CD4-positive, CD25-positive, alpha-beta regulatory T cell (primary cell): ENCODE results near the gene NOL6. TPM values are rescaled to one million over a fixed set of nuclear protein-coding genes. Genes with fewer than 3 reads are reported as not detected.
A peak's percentile ranks its signal among the peaks of the same experiment; 100 is the strongest.

Source experiments
- ATAC-seq, 2 donors: fragments of 150-1000 bp; cut with Tn5 transposase; one replicate each; pipeline ENCODE4 v1.10.0; 2021; ENCODE audit warnings: low read depth in 2 of 2, moderate number of reproducible peaks in 2 of 2, moderate library complexity in 1 of 2
- DNase-seq, 3 donors: peaks; one replicate each; pipeline versions ENCODE4 v3.0.0 to v3.0.0-alpha.2; 2012 to 2022; ENCODE audit warnings: mixed read lengths in 1 of 3
- H3K27ac ChIP-seq: one replicate; pipeline ENCODE4 v1.7.0; 2013; ENCODE audit warnings: mild to moderate bottlenecking, low read length; ENCODE audit not compliant: insufficient read depth, poor library complexity, severe bottlenecking
- H3K27me3 ChIP-seq: one replicate; pipeline ENCODE4 v1.7.0; 2013; ENCODE audit warnings: low read length; ENCODE audit not compliant: control insufficient read depth, insufficient read depth
- H3K36me3 ChIP-seq: one replicate; pipeline ENCODE4 v1.7.0; 2013; ENCODE audit warnings: mild to moderate bottlenecking, low read length, moderate library complexity; ENCODE audit not compliant: control insufficient read depth, insufficient read depth
- H3K4me1 ChIP-seq: 2 replicates; pipeline ENCODE4 v1.7.0; 2013; ENCODE audit warnings: mild to moderate bottlenecking, low read length; ENCODE audit not compliant: insufficient read depth, control insufficient read depth, poor library complexity, severe bottlenecking
- H3K4me3 ChIP-seq: one replicate; pipeline ENCODE4 v1.7.0; 2013; ENCODE audit warnings: low read depth, mild to moderate bottlenecking, low read length, moderate library complexity
- H3K9me3 ChIP-seq, 2 experiments: 1 replicate in 1 of 2; 2 replicates in 1 of 2; pipeline ENCODE4 v1.7.0; 2013; ENCODE audit warnings: low read length in 2 of 2, mild to moderate bottlenecking in 1 of 2, moderate library complexity in 1 of 2; ENCODE audit not compliant: control insufficient read depth in 2 of 2
- H3K27ac Mint-ChIP-seq, 3 donors: one replicate each; pipeline ENCODE4 v1.8.0; 2020 to 2022; ENCODE audit warnings: mild to moderate bottlenecking in 3 of 3, mixed read lengths in 3 of 3, moderate library complexity in 2 of 3
- H3K27me3 Mint-ChIP-seq: one replicate; pipeline ENCODE4 v1.8.0; 2022; ENCODE audit warnings: mild to moderate bottlenecking, mixed read lengths
- H3K36me3 Mint-ChIP-seq: one replicate; pipeline ENCODE4 v1.8.0; 2020; ENCODE audit warnings: mixed read lengths
- H3K4me1 Mint-ChIP-seq, 4 donors: one replicate each; pipeline ENCODE4 v1.8.0; 2020 to 2022; ENCODE audit warnings: mixed read lengths in 4 of 4, mild to moderate bottlenecking in 1 of 4
- H3K4me3 Mint-ChIP-seq, 4 donors: one replicate each; pipeline ENCODE4 v1.8.0; 2020 to 2022; ENCODE audit warnings: mild to moderate bottlenecking in 4 of 4, mixed read lengths in 4 of 4, moderate library complexity in 3 of 4
- H3K9me3 Mint-ChIP-seq, 7 donors: one replicate each; pipeline ENCODE4 v1.8.0; 2020 to 2022; ENCODE audit warnings: mixed read lengths in 7 of 7, mild to moderate bottlenecking in 3 of 7, moderate library complexity in 2 of 7
- polyA plus RNA-seq, 4 donors: library from polyadenylated mRNA; unstranded; fragments of 300-500 nt; fragmentation: Illumina TruSeq; gene quantifications; one replicate each; pipeline ENCODE4 v1.2.3, GENCODE V29; 2021
- total RNA-seq: library from RNA; stranded (reverse); gene quantifications from one replicate; pipeline ENCODE4 v1.2.3, GENCODE V29; 2022

Gene NOL6
- total and polyA plus RNA-seq, 5 donors from 2014 or later: 13.4 to 29.4 (median 14.4) TPM

DNA sequence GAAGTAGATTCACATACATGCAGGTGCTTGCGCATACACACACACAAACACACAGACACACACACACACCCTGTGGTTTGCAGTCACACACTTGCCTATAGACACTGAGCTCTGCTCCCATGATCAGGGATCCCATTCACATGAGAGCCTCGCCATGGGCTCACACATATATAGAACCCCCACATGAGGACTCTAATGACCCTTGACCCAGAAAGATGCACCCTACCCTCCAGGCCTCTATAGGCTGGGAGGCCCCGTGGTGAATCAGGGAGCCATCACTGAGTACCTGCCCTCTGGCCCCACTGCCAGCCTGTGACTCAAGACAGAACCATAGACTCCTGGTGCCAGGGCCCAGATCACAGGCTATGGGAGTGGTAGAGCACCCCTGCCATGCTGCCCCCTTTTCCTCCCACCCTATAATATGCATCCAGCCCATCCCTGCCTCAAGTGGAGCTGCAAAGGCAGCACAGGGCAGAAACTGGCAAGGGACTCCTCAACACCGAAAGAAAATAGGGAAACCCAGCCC lies 23.0 kb downstream of the NOL6 start:
- no peaks in the 10 kb centered on the region for H3K36me3 ChIP-seq
- no peaks in the 10 kb centered on the region for H3K27me3 ChIP-seq
- no peak for ATAC-seq
- peaks cover 62% of the 10 kb centered on the region for H3K4me1 ChIP-seq
- H3K27ac ChIP-seq: no peak overlapping the region
- Mint-ChIP-seq H3K27ac (peak overlapping the region; percentile 55 to 91 (median 69)), H3K4me1 (peaks cover 0 to 76% (median 42%) of the 10 kb centered on the region in 4 donors), H3K4me3 (peak overlapping the region in 2 of 4 donors; percentile 75 to 86), H3K36me3 (no peaks in the 10 kb centered on the region), H3K27me3 (no peaks in the 10 kb centered on the region), H3K9me3 (peaks cover 0 to 1% (median 0%) of the 10 kb centered on the region in 7 donors)
- H3K9me3 ChIP-seq: no peaks in the 10 kb centered on the region
- no peak for DNase-seq
- H3K4me3 ChIP-seq: no peak overlapping the region

DNA sequence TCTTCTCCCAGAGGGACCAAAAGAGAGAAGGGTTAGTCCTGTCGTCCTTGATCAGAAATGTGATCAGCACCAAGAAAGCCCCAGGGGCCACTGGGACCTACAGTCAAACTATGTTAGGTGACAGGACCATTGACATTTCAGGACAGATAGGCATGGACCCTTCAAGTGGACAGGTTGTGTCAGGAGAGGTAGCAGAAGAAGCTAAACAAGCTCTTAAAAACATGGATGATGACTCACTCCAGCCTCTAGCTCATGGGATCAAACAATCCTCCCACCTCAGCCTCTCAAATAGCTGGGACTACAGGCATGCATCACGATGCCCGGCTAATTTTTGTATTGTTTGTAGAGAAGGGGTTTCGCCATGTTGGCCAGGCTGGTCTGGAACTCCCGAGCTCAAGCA lies 24.0 kb downstream of the NOL6 start:
- Histone ChIP-seq H3K9me3 (no peaks in the 10 kb centered on the region), H3K4me3 (no peak overlapping the region), H3K36me3 (peaks cover 5% of the 10 kb centered on the region), H3K4me1 (peaks cover 66% of the 10 kb centered on the region), H3K27me3 (no peaks in the 10 kb centered on the region), H3K27ac (no peak overlapping the region)
- no peaks in the 10 kb centered on the region for H3K27me3 Mint-ChIP-seq
- H3K4me3 Mint-ChIP-seq: peak overlapping the region in 3 of 4 donors; percentile 36 to 70 (median 47)
- H3K36me3 Mint-ChIP-seq: peaks cover 6% of the 10 kb centered on the region
- H3K9me3 Mint-ChIP-seq: peaks cover 0 to 1% (median 0%) of the 10 kb centered on the region in 7 donors
- H3K27ac Mint-ChIP-seq: peak overlapping the region in 1 of 3 donors; percentile 20
- no peak for DNase-seq
- H3K4me1 Mint-ChIP-seq: peaks cover 7 to 80% (median 45%) of the 10 kb centered on the region in 4 donors
- ATAC-seq: no peak

DNA sequence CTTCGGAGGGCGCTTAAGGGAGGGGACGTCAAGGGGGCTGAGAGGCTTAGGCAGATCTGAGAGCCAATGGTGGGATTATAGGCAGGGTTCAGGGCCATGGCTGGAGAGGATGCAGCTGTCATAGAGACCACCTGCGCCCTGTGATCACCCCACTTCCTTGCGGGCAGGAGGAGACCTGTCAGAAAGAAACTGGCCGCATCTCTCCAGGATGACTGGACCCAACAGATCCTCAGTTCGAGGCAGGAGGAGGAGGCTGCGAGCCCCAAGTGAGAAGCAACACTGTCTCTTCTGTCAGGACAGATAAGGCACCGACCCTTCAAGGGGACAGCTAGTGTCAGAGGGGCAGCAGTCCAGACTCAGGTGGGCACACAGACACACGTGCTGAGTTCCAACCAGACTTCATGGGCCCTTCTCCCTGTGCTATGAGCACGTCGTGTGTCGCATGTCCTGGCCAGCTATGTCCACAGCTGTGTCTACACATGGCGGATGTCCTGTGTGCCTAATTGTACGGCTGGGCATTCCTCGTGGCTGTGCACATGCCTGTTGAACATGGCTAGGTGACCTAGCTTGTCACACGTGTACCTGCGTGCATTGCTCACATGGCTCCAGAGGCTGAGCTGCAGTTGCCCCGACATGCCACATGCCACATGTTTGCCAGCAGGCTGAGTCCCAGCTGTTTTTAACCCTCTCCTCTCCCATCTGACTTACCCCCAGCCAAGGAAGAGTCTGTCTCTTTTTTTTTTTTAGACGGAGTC lies 25.7 kb downstream of the NOL6 start:
- no peak for ATAC-seq
- no peaks in the 10 kb centered on the region for H3K9me3 ChIP-seq
- Mint-ChIP-seq H3K36me3 (peaks cover 10% of the 10 kb centered on the region), H3K9me3 (peaks cover 0 to 1% (median 0%) of the 10 kb centered on the region in 7 donors), H3K4me3 (peak overlapping the region; percentile 89 to 96 (median 96)), H3K27ac (peak overlapping the region; percentile 89 to 96 (median 93)), H3K27me3 (no peaks in the 10 kb centered on the region), H3K4me1 (peaks cover 8 to 79% (median 35%) of the 10 kb centered on the region in 4 donors)
- H3K27me3 ChIP-seq: no peaks in the 10 kb centered on the region
- H3K4me3 ChIP-seq: peak overlapping the region; percentile 71
- H3K27ac ChIP-seq: peak overlapping the region; percentile 79
- no peak for DNase-seq
- peaks cover 63% of the 10 kb centered on the region for H3K4me1 ChIP-seq
- H3K36me3 ChIP-seq: peaks cover 15% of the 10 kb centered on the region

- H3K4me3 ChIP-seq: peak within 1 kb of the TSS; percentile 87
- ATAC-seq: peak; percentile 58 to 64
- H3K9me3 Mint-ChIP-seq: peaks cover 0 to 1% (median 0%) of the 10 kb centered on the region in 7 donors
- peak within 1 kb of the TSS; percentile 89 to 96 (median 96) for H3K4me3 Mint-ChIP-seq
- H3K36me3 ChIP-seq: peaks cover 24% of the 10 kb centered on the region
- H3K4me1 Mint-ChIP-seq: peaks cover 8 to 77% (median 29%) of the 10 kb centered on the region in 4 donors
- H3K36me3 Mint-ChIP-seq: peaks cover 17% of the 10 kb centered on the region
- no peaks in the 10 kb centered on the region for H3K27me3 ChIP-seq
- peak within 1 kb of the TSS; percentile 93 to 99 (median 95) for H3K27ac Mint-ChIP-seq
- H3K27me3 Mint-ChIP-seq: no peaks in the 10 kb centered on the region
- no peaks in the 10 kb centered on the region for H3K9me3 ChIP-seq
- peak; percentile 71 to 87 (median 76) for DNase-seq
- peaks cover 55% of the 10 kb centered on the region for H3K4me1 ChIP-seq
- H3K27ac ChIP-seq: peak within 1 kb of the TSS; percentile 79
These were observed 26.6 kb downstream of the NOL6 start, which contains the start of gene AQP3 for GRCh38 chr9:33446946-33447798. AQP3 (minus strand) TSS chr9:33447593; CDS start chr9:33447530, 63 bp downstream.

- peaks cover 8 to 79% (median 29%) of the 10 kb centered on the region in 4 donors for H3K4me1 Mint-ChIP-seq
- peak overlapping the region; percentile 89 to 96 (median 96) for H3K4me3 Mint-ChIP-seq
- Histone ChIP-seq H3K27ac (peak overlapping the region; percentile 79), H3K27me3 (no peaks in the 10 kb centered on the region), H3K4me3 (peak overlapping the region; percentile 87), H3K4me1 (peaks cover 53% of the 10 kb centered on the region), H3K36me3 (peaks cover 31% of the 10 kb centered on the region), H3K9me3 (no peaks in the 10 kb centered on the region)
- peaks cover 19% of the 10 kb centered on the region for H3K36me3 Mint-ChIP-seq
- H3K27ac Mint-ChIP-seq: peak overlapping the region; percentile 93 to 99 (median 95)
- DNase-seq (peak; percentile 16 to 89 (median 76)), ATAC-seq (peak; percentile 77 to 78)
- no peaks in the 10 kb centered on the region for H3K27me3 Mint-ChIP-seq
- H3K9me3 Mint-ChIP-seq: peaks cover 0 to 1% (median 0%) of the 10 kb centered on the region in 7 donors
These were observed 27.3 kb downstream of the NOL6 start for GRCh38 chr9:33446240-33446945.

DNA sequence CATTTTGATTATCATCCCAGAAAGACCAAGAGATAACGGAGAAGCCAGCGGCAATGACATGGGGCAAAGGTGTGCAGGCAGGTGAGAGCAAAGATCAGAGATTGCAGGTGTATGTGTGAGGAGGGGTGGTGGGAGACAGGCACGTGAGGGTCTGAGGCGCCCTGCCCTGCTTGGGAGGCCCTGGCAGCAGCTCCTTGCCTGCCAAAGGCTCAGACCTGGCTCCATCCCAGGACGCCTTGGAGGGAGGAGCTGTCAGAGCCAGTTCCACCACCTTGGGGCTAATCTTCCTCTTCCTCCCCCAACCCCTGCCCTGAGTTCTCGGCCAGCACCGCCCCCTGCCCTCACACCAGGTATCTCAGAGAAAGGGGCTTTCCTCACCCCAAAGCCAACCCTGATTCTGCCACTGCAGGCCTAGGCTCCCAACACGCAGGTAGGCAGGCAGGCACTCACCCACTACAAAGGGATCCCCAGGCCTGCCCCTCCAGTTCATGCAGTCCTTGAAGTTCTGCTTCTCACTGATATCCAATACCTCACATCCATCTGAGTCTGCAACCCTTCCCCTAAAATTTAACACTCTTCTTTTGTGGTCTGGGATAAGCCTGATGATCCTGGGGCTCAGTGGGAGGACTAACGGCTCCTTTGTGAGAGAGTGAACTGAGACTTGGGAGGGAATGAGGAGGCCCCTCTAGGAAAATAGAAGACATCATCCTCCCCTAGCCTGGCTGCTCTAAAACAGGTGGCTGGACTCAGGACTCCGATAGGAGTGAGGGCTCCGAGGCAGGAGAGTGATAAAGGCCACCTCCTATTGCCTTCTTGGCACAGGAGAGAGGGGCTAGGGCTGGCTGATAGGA lies 28.1 kb downstream of the NOL6 start:
- DNase-seq (peak in 1 of 3 donors; percentile 16), ATAC-seq (no peak)
- Histone ChIP-seq H3K27me3 (no peaks in the 10 kb centered on the region), H3K27ac (peak overlapping the region; percentile 79), H3K9me3 (no peaks in the 10 kb centered on the region), H3K4me3 (peak overlapping the region; percentile 87), H3K36me3 (peaks cover 38% of the 10 kb centered on the region), H3K4me1 (peaks cover 53% of the 10 kb centered on the region)
- Mint-ChIP-seq H3K36me3 (peaks cover 25% of the 10 kb centered on the region), H3K27me3 (no peaks in the 10 kb centered on the region), H3K9me3 (peaks cover 0 to 1% (median 0%) of the 10 kb centered on the region in 7 donors), H3K4me3 (peak overlapping the region; percentile 89 to 96 (median 96)), H3K27ac (peak overlapping the region; percentile 93 to 99 (median 95)), H3K4me1 (peaks cover 8 to 80% (median 30%) of the 10 kb centered on the region in 4 donors)
